Measurements from ENCODE around the gene PVALEF. TPM values are rescaled to one million over a fixed set of nuclear protein-coding genes. Genes with fewer than 3 reads are reported as not detected.

The PVALEF gene
- total and polyA plus RNA-seq, 11 donors: not detected

DNA sequence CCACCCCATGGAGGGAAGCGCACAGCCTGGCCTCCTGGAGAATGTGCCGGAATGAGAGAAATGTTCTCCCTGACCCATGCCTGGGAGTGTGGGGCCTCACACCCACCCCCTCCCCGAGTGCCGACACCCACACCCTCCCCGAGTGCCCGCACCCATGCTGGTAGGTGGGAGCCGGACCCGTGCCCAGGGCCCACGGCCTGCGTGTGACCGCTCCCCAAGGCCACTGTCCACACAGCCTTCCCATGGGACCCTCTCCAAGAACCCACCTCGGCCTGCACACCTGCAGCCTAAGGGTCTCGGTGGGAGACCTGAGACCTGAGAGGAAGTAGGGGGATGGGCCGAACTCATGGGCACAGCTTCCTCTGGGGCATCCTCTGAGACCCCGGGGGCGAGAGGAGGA, 3.3 kb upstream of the PVALEF start:
- no peaks in the 10 kb centered on the region for H3K36me3 ChIP-seq
- intact Hi-C loops (cut with DNase I): no loop called here
- TF ChIP-seq POLR2A (IDR thresholded peaks at IDR 0.05): no peak
- TF ChIP-seq, protein P1, sequence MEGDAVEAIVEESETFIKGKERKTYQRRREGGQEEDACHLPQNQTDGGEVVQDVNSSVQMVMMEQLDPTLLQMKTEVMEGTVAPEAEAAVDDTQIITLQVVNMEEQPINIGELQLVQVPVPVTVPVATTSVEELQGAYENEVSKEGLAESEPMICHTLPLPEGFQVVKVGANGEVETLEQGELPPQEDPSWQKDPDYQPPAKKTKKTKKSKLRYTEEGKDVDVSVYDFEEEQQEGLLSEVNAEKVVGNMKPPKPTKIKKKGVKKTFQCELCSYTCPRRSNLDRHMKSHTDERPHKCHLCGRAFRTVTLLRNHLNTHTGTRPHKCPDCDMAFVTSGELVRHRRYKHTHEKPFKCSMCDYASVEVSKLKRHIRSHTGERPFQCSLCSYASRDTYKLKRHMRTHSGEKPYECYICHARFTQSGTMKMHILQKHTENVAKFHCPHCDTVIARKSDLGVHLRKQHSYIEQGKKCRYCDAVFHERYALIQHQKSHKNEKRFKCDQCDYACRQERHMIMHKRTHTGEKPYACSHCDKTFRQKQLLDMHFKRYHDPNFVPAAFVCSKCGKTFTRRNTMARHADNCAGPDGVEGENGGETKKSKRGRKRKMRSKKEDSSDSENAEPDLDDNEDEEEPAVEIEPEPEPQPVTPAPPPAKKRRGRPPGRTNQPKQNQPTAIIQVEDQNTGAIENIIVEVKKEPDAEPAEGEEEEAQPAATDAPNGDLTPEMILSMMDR (IDR thresholded peaks at IDR 0.05): no peak
- H3K4me1 ChIP-seq: peaks cover 0 to 24% (median 4%) of the 10 kb centered on the region in 12 donors
- peaks cover 0 to 22% (median 4%) of the 10 kb centered on the region in 9 donors for H3K27me3 ChIP-seq
- DNase-seq (no peak), ATAC-seq (no peak)
- 86 to 92% (median 89%) methylated on average over 6 to 16 of the region's 16 CpGs for WGBS, 4 donors
- no peak overlapping the region for H3K4me3 ChIP-seq
- H3K27ac ChIP-seq: no peak overlapping the region
- H3K9me3 ChIP-seq: no peaks in the 10 kb centered on the region

DNA sequence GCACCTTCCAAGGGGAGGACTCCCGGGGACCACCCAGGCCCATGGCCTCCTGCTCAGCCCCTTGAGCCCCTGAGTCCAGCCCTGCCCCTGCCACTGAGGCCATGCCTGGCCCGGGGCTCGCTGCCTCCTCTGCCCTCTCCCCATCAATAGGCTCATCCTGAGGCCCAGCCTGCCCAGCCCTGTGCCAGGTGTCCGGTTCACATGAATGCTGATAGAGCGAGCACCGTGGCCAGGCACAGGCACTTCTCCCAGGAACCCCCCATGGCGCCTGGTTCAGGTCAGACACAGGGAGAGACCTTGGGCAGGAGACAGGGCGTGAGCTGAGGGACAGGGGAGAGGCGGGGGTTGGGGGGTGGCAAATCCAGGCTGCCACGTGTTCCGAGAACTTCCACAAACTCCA, 2.8 kb upstream of the PVALEF start:
- H3K4me3 ChIP-seq: no peak overlapping the region
- H3K9me3 ChIP-seq: no peaks in the 10 kb centered on the region
- peaks cover 0 to 24% (median 4%) of the 10 kb centered on the region in 12 donors for H3K4me1 ChIP-seq
- 90 to 94% (median 91%) methylated on average over 4 to 11 of the region's 11 CpGs for WGBS, 4 donors
- H3K27me3 ChIP-seq: peaks cover 0 to 27% (median 4%) of the 10 kb centered on the region in 9 donors
- no peak for DNase-seq
- no peak for ATAC-seq
- no peak overlapping the region for H3K27ac ChIP-seq
- intact Hi-C loops (cut with DNase I): no loop called here
- TF ChIP-seq, protein P1 (IDR thresholded peaks at IDR 0.05): no peak
- TF ChIP-seq POLR2A (IDR thresholded peaks at IDR 0.05): no peak
- no peaks in the 10 kb centered on the region for H3K36me3 ChIP-seq

DNA sequence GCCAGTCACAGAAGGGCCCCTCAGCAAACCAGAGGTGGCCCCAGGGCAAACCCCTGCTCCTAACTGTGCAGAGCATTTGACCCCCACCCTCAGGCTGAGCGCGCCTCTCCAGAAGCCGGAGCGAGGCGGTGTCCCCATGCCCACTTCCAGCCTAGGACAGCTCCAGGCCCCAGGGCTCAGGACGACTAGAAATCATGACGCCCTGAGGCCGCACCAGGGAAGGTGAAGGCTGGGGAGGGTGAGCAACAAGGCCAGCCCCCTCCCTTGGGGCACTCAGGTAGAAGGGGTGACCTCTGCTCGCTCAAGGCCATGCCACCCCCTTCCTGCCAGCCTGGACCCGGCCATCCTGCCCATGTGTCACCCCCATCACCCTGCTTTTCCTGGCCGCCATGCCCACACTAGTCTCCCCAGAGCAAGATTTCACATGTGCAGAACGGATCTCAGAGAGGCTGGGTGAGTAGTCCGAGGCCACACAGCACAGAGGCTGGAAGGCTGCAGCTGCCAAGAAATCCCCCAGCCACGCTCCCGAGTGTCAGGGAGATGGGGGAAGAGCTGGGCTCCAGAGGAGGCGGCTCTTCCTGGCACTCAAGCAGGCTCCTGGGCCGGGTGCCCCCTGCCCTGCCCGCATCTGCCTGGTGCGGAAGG, 2.1 kb upstream of the PVALEF start:
- no peaks in the 10 kb centered on the region for H3K36me3 ChIP-seq
- peaks cover 0 to 31% (median 4%) of the 10 kb centered on the region in 9 donors for H3K27me3 ChIP-seq
- H3K27ac ChIP-seq: no peak overlapping the region
- no peaks in the 10 kb centered on the region for H3K9me3 ChIP-seq
- TF ChIP-seq, protein P1 (IDR thresholded peaks at IDR 0.05): no peak
- TF ChIP-seq POLR2A (IDR thresholded peaks at IDR 0.05): no peak
- 87 to 91% (median 90%) methylated on average over 11 to 19 of the region's 19 CpGs for WGBS, 4 donors
- intact Hi-C loops (cut with DNase I): no loop called here
- DNase-seq: peak in 2 of 5 donors; percentile 7 to 21
- H3K4me3 ChIP-seq: no peak overlapping the region
- no peak for ATAC-seq
- peaks cover 0 to 24% (median 4%) of the 10 kb centered on the region in 12 donors for H3K4me1 ChIP-seq

DNA sequence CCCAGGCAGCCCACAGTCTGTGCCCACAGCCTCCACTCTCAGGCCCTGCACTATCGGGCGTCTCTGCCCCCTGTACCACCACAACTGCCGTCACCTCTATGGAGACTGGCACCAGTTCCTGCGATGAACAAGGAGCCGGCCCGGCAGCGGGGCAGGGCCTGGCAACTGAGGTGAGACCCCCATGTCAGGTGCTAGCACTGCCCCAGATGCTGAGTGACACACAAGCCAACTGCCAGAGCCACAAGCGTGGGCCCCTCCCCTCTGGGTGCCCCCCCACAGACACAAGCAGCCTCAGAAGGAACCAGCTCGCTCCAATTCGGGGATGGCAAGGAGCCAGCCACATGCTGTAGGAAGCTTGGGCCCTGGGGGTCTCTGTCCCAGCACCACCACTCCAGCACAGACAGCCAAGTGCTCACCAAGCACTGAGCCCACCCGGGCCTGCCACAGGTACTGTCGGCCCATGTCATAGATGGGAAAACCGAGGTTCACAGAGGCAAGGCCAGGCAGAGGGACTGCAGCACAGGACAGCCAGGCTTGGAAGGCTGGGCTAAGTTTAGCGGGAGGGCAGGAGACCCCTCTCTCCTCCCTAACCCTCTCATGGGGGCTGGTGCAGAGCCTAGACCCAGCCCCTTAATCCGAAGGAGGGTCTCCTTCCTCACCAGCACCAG, 1.5 kb upstream of the PVALEF start:
- Histone ChIP-seq H3K9me3 (no peaks in the 10 kb centered on the region), H3K36me3 (no peaks in the 10 kb centered on the region), H3K27me3 (peaks cover 0 to 31% (median 4%) of the 10 kb centered on the region in 9 donors), H3K4me1 (peaks cover 0 to 24% (median 4%) of the 10 kb centered on the region in 12 donors), H3K4me3 (no peak overlapping the region), H3K27ac (no peak overlapping the region)
- ATAC-seq (no peak), DNase-seq (peak in 1 of 5 donors; percentile 9)
- TF ChIP-seq, protein P1 (IDR thresholded peaks at IDR 0.05): no peak
- no peak for TF ChIP-seq POLR2A (IDR thresholded peaks at IDR 0.05)
- 90 to 95% (median 95%) methylated on average over 8 to 15 of the region's 15 CpGs for WGBS, 4 donors
- intact Hi-C loops (cut with DNase I): no loop called here

Measured in heart left ventricle (tissue), 16 donors.